Measurements from ENCODE around the gene PTPRA. TPM values are rescaled to one million over a fixed set of nuclear protein-coding genes. Genes with fewer than 3 reads are reported as not detected.
"Not testable (repeated sequence)": the region's sequence is repeated elsewhere in the genome, so short reads cannot be mapped to it uniquely, and the experiment has no call there.

The PTPRA gene
- polyA plus RNA-seq, 4 donors, result 89.8 to 113 (median 95.5) TPM

- no peak for DNase-seq (ENCODE audit: low read depth in 4 of 4, low spot score in 2 of 4)
These were observed 113.2 kb downstream of the PTPRA start for GRCh38 chr20:2986466-2986865.

DNA sequence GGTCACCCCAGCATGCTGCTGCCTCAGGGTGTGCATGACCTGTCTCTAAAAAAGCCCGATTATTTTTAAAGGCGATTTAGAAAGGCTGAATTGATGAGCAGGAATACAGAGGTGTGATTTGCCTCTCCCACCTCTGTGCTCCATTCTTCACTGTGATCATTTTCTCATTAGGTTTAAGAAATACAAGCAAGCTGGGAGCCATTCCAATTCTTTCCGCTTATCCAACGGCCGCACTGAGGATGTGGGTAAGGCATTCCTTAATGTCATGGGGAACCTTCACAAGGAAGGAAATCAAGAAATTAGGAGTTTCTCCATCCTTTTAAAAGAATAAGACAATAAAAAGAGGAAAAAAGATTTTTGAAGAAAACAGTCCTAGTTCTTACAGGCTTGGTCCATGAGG lies 114.6 kb downstream of the PTPRA start:
- DNase-seq (ENCODE audit: low read depth in 4 of 4, low spot score in 2 of 4), result no peak

GRCh38 chr20:2991532-2991931 lies 118.3 kb downstream of the PTPRA start:
- DNase-seq (ENCODE audit: low read depth in 4 of 4, low spot score in 2 of 4), result no peak

- no peak for DNase-seq (ENCODE audit: low read depth in 4 of 4, low spot score in 2 of 4)
These were observed 120.0 kb downstream of the PTPRA start for GRCh38 chr20:2993250-2993649.

- no peak for DNase-seq (ENCODE audit: low read depth in 4 of 4, low spot score in 2 of 4)
These were observed 122.5 kb downstream of the PTPRA start for GRCh38 chr20:2995796-2996195.

DNA sequence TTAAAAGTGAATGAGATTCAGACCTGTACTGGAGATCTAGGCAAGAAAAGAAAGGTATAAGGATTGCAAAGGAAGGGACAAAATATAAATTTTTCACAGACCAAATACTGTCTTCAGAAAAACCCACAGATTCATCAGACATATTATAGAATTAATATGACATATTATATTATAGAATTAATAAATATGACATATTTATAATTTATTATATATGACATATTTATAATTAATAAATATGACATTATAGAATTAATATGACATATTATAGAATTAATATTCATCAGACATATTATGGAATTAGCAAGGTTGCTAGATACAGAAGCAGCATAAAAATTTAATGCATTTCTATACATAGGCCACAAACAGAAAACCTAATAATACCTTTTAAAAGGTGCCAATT lies 125.4 kb downstream of the PTPRA start:
- DNase-seq (ENCODE audit: low read depth in 4 of 4, low spot score in 2 of 4), result no peak

- DNase-seq (ENCODE audit: low read depth in 4 of 4, low spot score in 2 of 4), result peak in 3 of 4 donors; percentile 3 to 38 (median 15)
These were observed 127.7 kb downstream of the PTPRA start for GRCh38 chr20:3000852-3001523.

- no peak for DNase-seq (ENCODE audit: low read depth in 4 of 4, low spot score in 2 of 4)
These were observed 130.1 kb downstream of the PTPRA start for GRCh38 chr20:3003416-3003815.

- no peak for DNase-seq (ENCODE audit: low read depth in 4 of 4, low spot score in 2 of 4)
These were observed 137.9 kb downstream of the PTPRA start for GRCh38 chr20:3010985-3011723.

- DNase-seq (ENCODE audit: low read depth in 4 of 4, low spot score in 2 of 4), result no peak
These were observed 138.5 kb downstream of the PTPRA start for GRCh38 chr20:3011752-3012151.

- no peak for DNase-seq (ENCODE audit: low read depth in 4 of 4, low spot score in 2 of 4)
These were observed 140.5 kb downstream of the PTPRA start for GRCh38 chr20:3013771-3014170.

- no peak for DNase-seq (ENCODE audit: low read depth in 4 of 4, low spot score in 2 of 4)
These were observed 140.9 kb downstream of the PTPRA start for GRCh38 chr20:3014179-3014578.

DNA sequence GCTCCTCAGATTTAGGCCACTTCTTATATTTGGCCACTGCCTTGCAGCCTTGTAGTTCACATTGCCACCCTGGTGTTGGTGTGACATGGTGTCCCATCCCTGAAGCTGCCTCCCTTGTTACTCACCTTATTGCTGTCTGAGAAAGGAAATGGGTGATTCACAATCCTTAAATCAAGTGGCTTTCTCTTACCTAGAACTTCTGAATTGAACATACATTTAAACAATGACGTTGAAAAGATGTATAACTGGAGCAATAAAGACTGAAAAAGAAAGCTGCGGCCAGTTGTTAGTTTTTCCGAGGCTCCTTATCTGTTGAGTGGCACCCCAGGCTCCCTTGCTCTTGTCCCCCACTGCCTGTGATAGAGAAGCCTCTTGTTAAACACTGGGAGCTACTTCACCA lies 141.4 kb downstream of the PTPRA start:
- DNase-seq (ENCODE audit: low read depth in 4 of 4, low spot score in 2 of 4), result no peak

GRCh38 chr20:3015302-3015701 lies 142.0 kb downstream of the PTPRA start:
- DNase-seq (ENCODE audit: low read depth in 4 of 4, low spot score in 2 of 4), result not testable (repeated sequence)

- DNase-seq (ENCODE audit: low read depth in 4 of 4, low spot score in 2 of 4), result no peak
These were observed 148.0 kb downstream of the PTPRA start for GRCh38 chr20:3021327-3021726.

DNA sequence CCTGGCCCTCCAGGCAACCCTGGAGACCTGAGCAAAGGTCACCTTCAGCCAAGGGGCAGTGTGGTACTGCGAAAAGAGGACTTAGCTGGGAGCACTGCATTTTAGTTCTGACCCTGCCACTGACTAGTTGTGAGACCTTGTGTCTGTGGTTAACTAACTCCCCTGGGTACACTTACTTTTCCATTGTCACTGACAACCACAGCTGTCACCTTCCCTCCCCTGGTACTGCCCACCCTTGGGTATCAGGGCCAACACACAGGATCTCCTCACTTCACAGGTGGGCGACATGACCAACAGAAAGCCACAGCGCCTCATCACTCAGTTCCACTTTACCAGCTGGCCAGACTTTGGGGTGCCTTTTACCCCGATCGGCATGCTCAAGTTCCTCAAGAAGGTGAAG lies 148.5 kb downstream of the PTPRA start:
- DNase-seq (ENCODE audit: low read depth in 4 of 4, low spot score in 2 of 4), result no peak

DNA sequence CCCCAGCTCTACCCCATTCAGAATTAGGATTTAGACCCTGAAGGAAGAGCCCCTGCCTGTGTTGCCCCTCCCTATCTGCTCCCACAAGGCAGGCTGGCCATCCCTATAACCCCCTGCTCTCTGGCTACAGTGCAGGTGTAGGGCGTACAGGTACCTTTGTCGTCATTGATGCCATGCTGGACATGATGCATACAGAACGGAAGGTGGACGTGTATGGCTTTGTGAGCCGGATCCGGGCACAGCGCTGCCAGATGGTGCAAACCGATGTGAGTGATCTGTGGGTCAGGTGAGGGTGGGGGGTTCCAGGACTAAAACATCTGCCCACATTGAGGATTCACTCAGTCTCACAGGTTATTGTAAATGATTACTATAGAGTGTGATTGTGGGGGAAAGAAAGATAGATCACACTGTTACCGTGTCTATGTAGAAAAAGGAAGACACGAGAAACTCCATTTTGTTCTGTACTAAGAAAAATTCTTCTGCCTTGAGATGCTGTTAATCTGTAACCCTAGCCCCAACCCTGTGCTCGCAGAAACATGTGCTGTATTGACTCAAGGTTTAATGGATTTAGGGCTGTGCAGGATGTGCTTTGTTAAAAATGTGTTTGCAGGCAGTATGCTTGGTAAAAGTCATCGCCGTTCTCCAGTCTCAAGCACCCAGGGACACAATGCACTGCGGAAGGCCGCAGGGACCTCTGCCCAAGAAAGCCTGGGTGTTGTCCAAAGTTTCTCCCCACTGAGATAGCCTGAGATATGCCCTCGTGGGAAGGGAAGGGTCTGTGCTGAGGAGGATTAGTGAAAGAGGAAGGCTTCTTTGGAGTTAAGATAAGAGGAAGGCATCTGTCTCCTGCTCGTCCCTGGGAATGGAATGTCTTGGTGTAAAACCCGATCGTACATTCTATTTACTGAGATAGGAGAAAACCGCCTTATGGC lies 149.5 kb downstream of the PTPRA start:
- not testable (repeated sequence) for DNase-seq (ENCODE audit: low read depth in 4 of 4, low spot score in 2 of 4)

DNA sequence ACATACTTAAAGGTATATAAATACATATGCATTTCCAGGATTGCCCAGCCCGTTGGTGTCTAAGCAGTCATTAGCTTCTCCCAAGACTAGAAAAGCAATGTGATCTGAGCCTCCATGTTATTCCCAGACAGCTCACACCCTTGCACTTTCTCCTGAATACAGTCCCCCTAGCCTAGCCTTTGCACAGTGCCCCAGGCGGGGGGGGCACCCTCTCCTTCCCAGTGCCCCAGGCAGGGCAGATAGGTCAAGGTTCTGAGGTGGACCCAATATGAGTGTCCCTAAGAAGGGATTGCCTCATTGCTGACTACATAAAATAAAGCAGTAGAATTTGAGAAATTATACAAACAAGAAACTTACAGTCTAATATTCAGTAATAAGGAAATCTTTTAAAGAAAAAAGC lies 154.7 kb downstream of the PTPRA start:
- DNase-seq (ENCODE audit: low read depth in 4 of 4, low spot score in 2 of 4), result no peak

DNA sequence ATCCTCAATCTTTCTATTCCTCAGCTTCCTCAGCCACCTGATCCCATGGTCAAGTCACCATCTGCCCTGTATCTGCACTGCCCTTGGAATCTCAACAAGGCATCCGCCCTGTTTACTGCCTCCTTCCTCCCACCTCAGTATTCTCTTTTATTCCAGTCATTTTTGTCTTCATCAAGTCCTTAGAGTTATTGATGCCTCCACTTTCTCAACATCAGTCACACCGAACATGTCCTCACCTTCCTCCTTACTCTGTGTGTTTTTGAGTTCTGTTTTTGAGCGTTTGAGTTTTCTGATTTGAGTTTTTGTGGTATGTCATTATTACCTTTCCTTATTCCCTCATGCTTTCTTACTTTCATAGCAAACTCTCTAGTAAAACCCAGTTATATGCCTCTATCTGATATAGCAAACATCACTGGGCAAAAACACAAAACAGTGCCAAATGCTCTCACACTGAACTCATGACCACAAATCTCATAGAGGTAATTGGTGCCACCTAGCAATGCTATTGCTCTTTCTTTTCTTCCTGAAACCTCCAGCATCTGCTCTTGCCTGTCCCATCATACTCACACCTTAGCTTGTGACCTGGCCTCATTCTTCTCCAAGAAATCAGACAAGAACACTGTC lies 158.4 kb downstream of the PTPRA start:
- no peak for DNase-seq (ENCODE audit: low read depth in 4 of 4, low spot score in 2 of 4)

GRCh38 chr20:3032624-3033023 lies 159.3 kb downstream of the PTPRA start:
- no peak for DNase-seq (ENCODE audit: low read depth in 4 of 4, low spot score in 2 of 4)

DNA sequence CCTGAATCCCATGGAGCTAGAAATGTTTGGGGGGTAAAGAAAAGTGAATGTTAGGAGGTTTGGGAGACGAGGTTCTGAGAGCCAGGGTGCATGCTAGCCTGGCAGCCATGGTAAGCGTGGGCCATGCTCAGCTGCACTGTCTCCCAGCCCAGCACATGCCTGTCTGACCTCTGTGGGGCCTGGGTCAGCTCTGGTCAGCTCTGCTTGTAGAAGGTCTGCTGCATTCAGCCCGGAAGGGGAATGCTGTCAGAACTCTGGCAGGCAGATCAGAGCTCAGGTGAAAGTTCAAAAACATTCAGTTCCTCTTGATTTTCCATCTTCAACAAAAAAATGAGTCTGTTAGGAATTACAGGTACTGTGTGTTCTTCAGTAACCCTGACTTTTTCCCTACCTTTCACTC lies 164.4 kb downstream of the PTPRA start:
- DNase-seq (ENCODE audit: low read depth in 4 of 4, low spot score in 2 of 4), result no peak
